GM19468 (cell line): ENCODE results near the gene USP32.

Source experiments
- ATAC-seq: cut with Tn5 transposase; IDR thresholded peaks from one replicate; pipeline ENCODE4 v1.9.1; 2021; ENCODE audit warnings: mild to moderate bottlenecking, moderate library complexity, moderate number of reproducible peaks; ENCODE audit not compliant: unreplicated experiment; ENCODE audit errors: extremely low read depth

The USP32 gene

GRCh38 chr17:60305141-60305540, 86.8 kb downstream of the USP32 start:
- no peak for ATAC-seq

- no peak for ATAC-seq
These were observed 87.4 kb downstream of the USP32 start for GRCh38 chr17:60304502-60304901.

- ATAC-seq = no peak
These were observed 88.4 kb downstream of the USP32 start for GRCh38 chr17:60303406-60304099.

GRCh38 chr17:60301649-60302048, 90.3 kb downstream of the USP32 start:
- ATAC-seq = no peak

GRCh38 chr17:60300949-60301348, 91.0 kb downstream of the USP32 start:
- no peak for ATAC-seq

GRCh38 chr17:60300011-60300410, 91.9 kb downstream of the USP32 start:
- ATAC-seq = no peak

GRCh38 chr17:60297760-60298401, 94.1 kb downstream of the USP32 start:
- no peak for ATAC-seq

- ATAC-seq = no peak
These were observed 95.8 kb downstream of the USP32 start for GRCh38 chr17:60296177-60296576.

- ATAC-seq = no peak
These were observed 98.2 kb downstream of the USP32 start for GRCh38 chr17:60293580-60294335.

GRCh38 chr17:60292697-60293096, 99.2 kb downstream of the USP32 start:
- ATAC-seq = no peak

- ATAC-seq = no peak
These were observed 107.2 kb downstream of the USP32 start for GRCh38 chr17:60284709-60285108.

- no peak for ATAC-seq
These were observed 108.1 kb downstream of the USP32 start for GRCh38 chr17:60283816-60284215.

GRCh38 chr17:60280673-60281072, 111.3 kb downstream of the USP32 start:
- no peak for ATAC-seq

- ATAC-seq = no peak
These were observed 113.7 kb downstream of the USP32 start for GRCh38 chr17:60278237-60278636.

GRCh38 chr17:60277258-60277657, 114.7 kb downstream of the USP32 start:
- ATAC-seq = no peak

- ATAC-seq = no peak
These were observed 122.5 kb downstream of the USP32 start for GRCh38 chr17:60269417-60269816.

- ATAC-seq = no peak
These were observed 131.4 kb downstream of the USP32 start for GRCh38 chr17:60260540-60260939.

GRCh38 chr17:60258313-60258712, 133.6 kb downstream of the USP32 start:
- ATAC-seq = no peak

GRCh38 chr17:60256174-60256573, 135.8 kb downstream of the USP32 start:
- no peak for ATAC-seq

- no peak for ATAC-seq
These were observed 138.9 kb downstream of the USP32 start for GRCh38 chr17:60253048-60253447.

- no peak for ATAC-seq
These were observed 139.5 kb downstream of the USP32 start for GRCh38 chr17:60252459-60252858.
